Stimulated activated CD4-positive, alpha-beta T cell treated with anti-CD3 and anti-CD28 coated beads, Interleukin-15, amount 100 ng/mL, for 1 hour (primary cell): ENCODE data around the gene SEMA3G.

Experiments used
- DNase-seq, 2 donors: peaks; one replicate each; pipeline ENCODE4 v3.0.0-alpha.2; 2020; ENCODE audit warnings: low read depth in 1 of 2, low spot score in 1 of 2

The SEMA3G gene

GRCh38 chr3:52440249-52440551, 4.7 kb downstream of the SEMA3G start:
- no peak for DNase-seq

GRCh38 chr3:52439426-52440248, 5.3 kb downstream of the SEMA3G start:
- DNase-seq, result no peak

GRCh38 chr3:52438579-52439425, 6.1 kb downstream of the SEMA3G start:
- no peak for DNase-seq

- no peak for DNase-seq
Observed at GRCh38 chr3:52438104-52438376, 6.9 kb downstream of the SEMA3G start.

- no peak for DNase-seq
Observed at GRCh38 chr3:52437326-52438103, 7.4 kb downstream of the SEMA3G start.

- no peak for DNase-seq
Observed at GRCh38 chr3:52436500-52437149, 8.3 kb downstream of the SEMA3G start.

GRCh38 chr3:52435246-52436101, 9.4 kb downstream of the SEMA3G start:
- no peak for DNase-seq

GRCh38 chr3:52434491-52435115, 10.3 kb downstream of the SEMA3G start:
- no peak for DNase-seq

GRCh38 chr3:52433996-52434479, 10.9 kb downstream of the SEMA3G start:
- no peak for DNase-seq

GRCh38 chr3:52433328-52433995, 11.4 kb downstream of the SEMA3G start:
- no peak for DNase-seq

GRCh38 chr3:52432691-52433141, 12.2 kb downstream of the SEMA3G start:
- no peak for DNase-seq

- no peak for DNase-seq
Observed at GRCh38 chr3:52432225-52432624, 12.7 kb downstream of the SEMA3G start.

GRCh38 chr3:52431459-52432223, 13.3 kb downstream of the SEMA3G start:
- no peak for DNase-seq

GRCh38 chr3:52430416-52430810, 14.5 kb downstream of the SEMA3G start:
- DNase-seq, result no peak

GRCh38 chr3:52429779-52430415, 15.0 kb downstream of the SEMA3G start:
- DNase-seq, result no peak

- no peak for DNase-seq
Observed at GRCh38 chr3:52429031-52429430, 15.9 kb downstream of the SEMA3G start.

- DNase-seq, result no peak
Observed at GRCh38 chr3:52428151-52429005, 16.5 kb downstream of the SEMA3G start.
